Measurements from ENCODE around the gene RAD18.
A peak's percentile ranks its signal among the peaks of the same experiment; 100 is the strongest.

RAD18 gene

GRCh38 chr3:8984526-8984925 lies 21.3 kb upstream of the RAD18 start:
- DNase-seq, result no peak

GRCh38 chr3:8984081-8984480 lies 20.8 kb upstream of the RAD18 start:
- DNase-seq, result no peak

- DNase-seq, result no peak
These were observed 20.3 kb upstream of the RAD18 start for GRCh38 chr3:8983591-8983990.

- DNase-seq, result no peak
These were observed 19.8 kb upstream of the RAD18 start for GRCh38 chr3:8983026-8983425.

GRCh38 chr3:8982509-8982908 lies 19.2 kb upstream of the RAD18 start:
- no peak for DNase-seq

- no peak for DNase-seq
These were observed 18.4 kb upstream of the RAD18 start for GRCh38 chr3:8981700-8982099.

- DNase-seq, result no peak
These were observed 18.0 kb upstream of the RAD18 start for GRCh38 chr3:8981296-8981695.

- no peak for DNase-seq
These were observed 17.5 kb upstream of the RAD18 start for GRCh38 chr3:8980756-8981257.

- no peak for DNase-seq
These were observed 16.0 kb upstream of the RAD18 start for GRCh38 chr3:8979262-8979661.

- no peak for DNase-seq
These were observed 15.3 kb upstream of the RAD18 start for GRCh38 chr3:8978551-8978950.

GRCh38 chr3:8976540-8977182 lies 13.4 kb upstream of the RAD18 start:
- DNase-seq, result no peak

GRCh38 chr3:8975081-8976020 lies 12.1 kb upstream of the RAD18 start:
- DNase-seq, result no peak

- no peak for DNase-seq
These were observed 11.2 kb upstream of the RAD18 start for GRCh38 chr3:8974458-8974857.

GRCh38 chr3:8972639-8973038 lies 9.4 kb upstream of the RAD18 start:
- DNase-seq, result no peak

GRCh38 chr3:8970971-8971589 lies 7.8 kb upstream of the RAD18 start:
- DNase-seq, result peak; percentile 73

GRCh38 chr3:8969241-8969640 lies 6.0 kb upstream of the RAD18 start:
- no peak for DNase-seq

- no peak for DNase-seq
These were observed 5.2 kb upstream of the RAD18 start for GRCh38 chr3:8968375-8968882.

- DNase-seq, result no peak
These were observed 4.3 kb upstream of the RAD18 start for GRCh38 chr3:8967553-8967952.

- no peak for DNase-seq
These were observed 3.6 kb upstream of the RAD18 start for GRCh38 chr3:8966820-8967348.

GRCh38 chr3:8966150-8966819 lies 3.0 kb upstream of the RAD18 start:
- DNase-seq, result no peak

- no peak for DNase-seq
These were observed 1.4 kb upstream of the RAD18 start for GRCh38 chr3:8964436-8965370.

All from activated naive CD4-positive, alpha-beta T cell treated with Interleukin-2 at 50 U/mL for 16 hours (primary cell).